Muscle of arm (tissue), 14 donors: Measurements from ENCODE around the gene ZNF25. TPM values are rescaled to one million over a fixed set of nuclear protein-coding genes. Genes with fewer than 3 reads are reported as not detected.
"Not testable (repeated sequence)": the region's sequence is repeated elsewhere in the genome, so short reads cannot be mapped to it uniquely, and the experiment has no call there.

Experiments used
- DNase-seq: peaks from one replicate; pipeline ENCODE4 v3.0.0-alpha.2; 2013
- long read RNA-seq, 11 donors: transcript quantifications; one replicate each; lab custom pipeline, GENCODE V29; 2026
- polyA plus RNA-seq, 12 donors: library from polyadenylated mRNA; unstranded; fragments of 120-200 nt; gene quantifications; one replicate each; pipeline ENCODE4 v1.2.1, GENCODE V29; 2013; ENCODE audit not compliant: insufficient read length in 12 of 12

ZNF25 gene
- polyA plus RNA-seq = 10 to 100 TPM in 11 of 12 donors, not detected in 1; 12.3 to 21.4 (median 14.4) TPM
- long read RNA-seq, donor 1, full-length matches to known transcripts = 1 of 1 reads
- long read RNA-seq, donor 1, partial matches to known transcripts = 0 of 1 reads
- long read RNA-seq, donor 1, other reads (novel, unspliced or antisense) = 0 of 1 reads
- long read RNA-seq, donor 2, full-length matches to known transcripts = 2 of 2 reads
- long read RNA-seq, donor 2, partial matches to known transcripts = 0 of 2 reads
- long read RNA-seq, donor 2, other reads (novel, unspliced or antisense) = 0 of 2 reads
- long read RNA-seq, donor 3, full-length matches to known transcripts = 2 of 2 reads
- long read RNA-seq, donor 3, partial matches to known transcripts = 0 of 2 reads
- long read RNA-seq, donor 3, other reads (novel, unspliced or antisense) = 0 of 2 reads
- long read RNA-seq, donor 4, full-length matches to known transcripts = 3 of 3 reads
- long read RNA-seq, donor 4, partial matches to known transcripts = 0 of 3 reads
- long read RNA-seq, donor 4, other reads (novel, unspliced or antisense) = 0 of 3 reads
- long read RNA-seq, donor 5 = 0 reads
- long read RNA-seq, donor 6, full-length matches to known transcripts = 1 of 1 reads
- long read RNA-seq, donor 6, partial matches to known transcripts = 0 of 1 reads
- long read RNA-seq, donor 6, other reads (novel, unspliced or antisense) = 0 of 1 reads
- long read RNA-seq, donor 7, full-length matches to known transcripts = 1 of 1 reads
- long read RNA-seq, donor 7, partial matches to known transcripts = 0 of 1 reads
- long read RNA-seq, donor 7, other reads (novel, unspliced or antisense) = 0 of 1 reads
- long read RNA-seq, donor 8, full-length matches to known transcripts = 1 of 1 reads
- long read RNA-seq, donor 8, partial matches to known transcripts = 0 of 1 reads
- long read RNA-seq, donor 8, other reads (novel, unspliced or antisense) = 0 of 1 reads
- long read RNA-seq, donor 9, full-length matches to known transcripts = 1 of 1 reads
- long read RNA-seq, donor 9, partial matches to known transcripts = 0 of 1 reads
- long read RNA-seq, donor 9, other reads (novel, unspliced or antisense) = 0 of 1 reads
- long read RNA-seq, donor 10, full-length matches to known transcripts = 5 of 5 reads
- long read RNA-seq, donor 10, partial matches to known transcripts = 0 of 5 reads
- long read RNA-seq, donor 10, other reads (novel, unspliced or antisense) = 0 of 5 reads
- long read RNA-seq, donor 11 = 0 reads

- DNase-seq = peak; percentile 99
These were observed at the start of gene ZNF25 for GRCh38 chr10:37976091-37976879. ZNF25 (minus strand) TSS chr10:37976647; CDS start chr10:37971722, 4,925 bp downstream.

- DNase-seq = no peak
These were observed 48.8 kb upstream of the ZNF25 start for GRCh38 chr10:38025283-38025682.

DNA sequence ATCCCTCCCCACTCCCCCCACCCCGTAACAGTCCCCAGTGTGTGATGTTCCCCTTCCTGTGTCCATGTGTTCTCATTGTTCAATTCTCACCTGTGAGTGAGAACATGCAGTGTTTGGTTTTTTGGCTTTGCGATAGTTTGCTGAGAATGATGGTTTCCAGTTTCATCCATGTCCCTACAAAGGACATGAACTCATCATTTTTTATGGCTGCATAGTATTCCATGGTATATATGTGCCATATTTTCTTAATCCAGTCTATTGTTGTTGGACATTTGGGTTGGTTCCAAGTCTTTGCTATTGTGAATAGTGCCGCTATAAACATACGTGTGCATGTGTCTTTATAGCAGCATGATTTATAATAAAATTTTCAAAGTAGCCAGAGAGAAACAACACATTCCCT, 42.7 kb upstream of the ZNF25 start:
- DNase-seq = not testable (repeated sequence)

- no peak for DNase-seq
These were observed 39.9 kb upstream of the ZNF25 start for GRCh38 chr10:38016354-38016753.

GRCh38 chr10:38010119-38010903, 33.9 kb upstream of the ZNF25 start, which contains the start of gene ZNF33A:
ZNF33A (plus strand) TSS chr10:38010675; CDS start chr10:38012342, 1,667 bp downstream.
- peak; percentile 92 for DNase-seq

- DNase-seq = no peak
These were observed 31.5 kb upstream of the ZNF25 start for GRCh38 chr10:38007991-38008390.

DNA sequence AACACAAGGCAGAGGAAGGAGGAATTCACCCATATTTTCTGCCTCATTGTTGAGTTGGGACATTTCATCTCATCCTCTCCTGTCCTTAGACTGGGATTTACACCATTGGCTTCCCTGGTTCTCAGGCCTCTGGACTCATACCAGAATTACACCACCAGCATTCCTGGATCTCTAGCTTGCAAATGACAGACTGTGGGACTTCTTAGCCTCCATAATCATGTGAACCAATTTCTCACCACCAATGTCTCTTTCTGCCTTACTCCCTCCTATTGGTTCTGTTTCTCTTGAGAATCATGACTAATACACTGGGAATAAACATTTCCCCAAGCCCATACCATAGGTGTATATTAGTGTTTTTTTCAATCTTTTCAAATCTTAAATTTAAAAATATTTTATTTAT, 31.1 kb upstream of the ZNF25 start:
- no peak for DNase-seq

- DNase-seq = no peak
These were observed 27.1 kb upstream of the ZNF25 start for GRCh38 chr10:38003588-38003987.

DNA sequence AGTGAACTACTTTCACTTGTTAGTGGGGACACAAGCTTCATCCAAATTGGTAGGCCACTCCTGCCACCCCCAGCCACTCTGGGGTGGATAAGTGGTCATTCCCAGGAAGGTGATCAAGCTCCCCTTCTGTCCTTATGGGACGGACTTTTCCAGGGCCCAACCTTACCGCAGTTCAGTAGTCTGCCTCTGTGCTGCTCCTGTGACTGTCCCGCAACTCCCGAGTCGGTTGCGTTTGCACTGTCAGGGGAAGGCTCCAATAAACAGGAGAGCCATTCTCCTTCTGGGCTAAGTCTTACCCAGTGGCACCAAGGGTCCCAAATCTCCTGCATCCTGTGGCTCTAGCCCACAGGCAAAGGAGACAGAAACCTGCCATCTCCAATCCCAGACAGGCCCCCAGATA, 26.6 kb upstream of the ZNF25 start:
- DNase-seq = no peak

- DNase-seq = not testable (repeated sequence)
These were observed 24.0 kb upstream of the ZNF25 start for GRCh38 chr10:38000474-38000873.

DNA sequence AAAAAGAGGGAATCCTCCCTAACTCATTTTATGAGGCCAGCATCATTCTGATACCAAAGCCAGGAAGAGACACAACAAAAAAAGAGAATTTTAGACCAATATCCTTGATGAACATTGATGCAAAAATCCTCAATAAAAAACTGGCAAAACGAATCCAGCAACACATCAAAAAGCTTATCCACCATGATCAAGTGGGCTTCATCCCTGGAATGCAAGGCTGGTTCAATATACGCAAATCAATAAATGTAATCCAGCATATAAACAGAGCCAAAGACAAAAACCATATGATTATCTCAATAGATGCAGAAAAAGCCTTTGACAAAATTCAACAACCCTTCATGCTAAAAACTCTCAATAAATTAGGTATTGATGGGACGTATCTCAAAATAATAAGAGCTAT, 22.5 kb upstream of the ZNF25 start:
- DNase-seq = not testable (repeated sequence)

GRCh38 chr10:37992083-37992482, 15.6 kb upstream of the ZNF25 start:
- DNase-seq = no peak

DNA sequence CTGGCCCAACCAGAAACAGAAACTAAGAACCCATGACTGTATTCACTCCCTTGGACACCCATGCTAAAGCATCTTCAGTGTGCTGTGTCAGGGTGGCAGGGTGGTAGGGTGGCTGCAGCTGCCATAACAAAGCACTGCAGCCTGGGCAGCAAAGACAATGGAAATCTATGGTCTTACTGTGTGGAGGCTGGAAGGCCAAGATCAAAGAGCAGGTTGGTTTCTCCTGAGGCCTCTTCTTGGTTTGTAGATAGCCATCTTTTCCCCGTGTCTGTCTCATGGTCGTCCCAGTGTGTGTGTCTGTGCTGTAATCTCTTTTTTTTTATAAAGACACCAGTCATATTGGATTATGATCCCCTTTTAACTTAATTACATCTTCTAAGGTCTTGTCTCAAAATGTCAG, 15.2 kb upstream of the ZNF25 start:
- DNase-seq = no peak

GRCh38 chr10:37976880-37977203, 395 bp upstream of the ZNF25 start:
- no peak for DNase-seq

GRCh38 chr10:37975401-37975991, 951 bp downstream of the ZNF25 start:
- peak; percentile 53 for DNase-seq

DNA sequence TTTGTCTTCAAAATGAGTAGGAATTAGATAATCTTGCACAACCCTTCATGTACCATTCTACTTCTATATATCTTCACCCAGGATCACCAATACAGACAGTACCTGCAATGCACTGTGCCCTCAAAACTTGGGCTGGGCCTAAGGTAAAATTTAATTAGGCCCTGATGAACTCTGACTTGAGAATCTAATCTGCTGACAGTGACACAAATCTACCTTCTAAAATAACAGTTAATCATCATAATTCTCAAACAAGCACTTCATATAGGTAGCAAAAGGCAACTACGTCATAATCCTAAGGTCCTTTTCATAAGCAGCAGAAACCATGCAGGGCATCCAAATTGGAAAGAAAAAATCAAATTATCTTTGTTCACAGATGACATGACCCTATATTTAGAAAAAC, 4.1 kb downstream of the ZNF25 start:
- DNase-seq = no peak

- no peak for DNase-seq
These were observed 11.4 kb downstream of the ZNF25 start for GRCh38 chr10:37965006-37965405.

DNA sequence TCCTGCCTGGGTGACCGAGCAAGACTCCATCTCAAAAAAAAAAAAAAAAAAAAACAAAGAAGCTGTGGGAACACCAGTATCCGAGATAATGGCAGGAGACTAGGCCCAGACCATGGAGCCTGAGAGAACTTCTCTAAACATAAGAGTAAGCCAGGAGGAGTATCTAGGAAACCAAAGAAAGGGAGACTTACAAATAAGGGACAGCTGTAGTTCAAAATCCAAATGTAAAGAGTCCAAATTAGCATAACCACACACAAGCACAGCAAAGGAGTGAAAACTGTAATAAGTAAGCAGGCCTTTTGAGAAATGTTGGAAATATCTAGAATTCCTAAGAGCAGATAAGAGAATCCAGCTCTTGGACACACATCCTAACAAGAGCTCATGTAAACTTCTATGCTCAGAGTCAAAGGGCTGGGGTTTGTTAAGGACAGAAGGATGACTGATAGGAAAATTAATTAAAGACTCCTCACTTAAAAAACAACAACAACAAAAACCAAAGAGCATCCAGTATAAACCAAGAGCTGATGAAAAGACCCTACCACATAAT, 15.8 kb downstream of the ZNF25 start:
- DNase-seq = no peak

GRCh38 chr10:37957841-37958240, 18.6 kb downstream of the ZNF25 start:
- DNase-seq = no peak

GRCh38 chr10:37952926-37953325, 23.5 kb downstream of the ZNF25 start:
- DNase-seq = no peak
